ENCODE data around the gene NF1. TPM values are rescaled to one million over a fixed set of nuclear protein-coding genes. Genes with fewer than 3 reads are reported as not detected.
A peak's percentile ranks its signal among the peaks of the same experiment; 100 is the strongest.

NF1 gene
- total RNA-seq, 1 donor: 67.0 TPM

DNA sequence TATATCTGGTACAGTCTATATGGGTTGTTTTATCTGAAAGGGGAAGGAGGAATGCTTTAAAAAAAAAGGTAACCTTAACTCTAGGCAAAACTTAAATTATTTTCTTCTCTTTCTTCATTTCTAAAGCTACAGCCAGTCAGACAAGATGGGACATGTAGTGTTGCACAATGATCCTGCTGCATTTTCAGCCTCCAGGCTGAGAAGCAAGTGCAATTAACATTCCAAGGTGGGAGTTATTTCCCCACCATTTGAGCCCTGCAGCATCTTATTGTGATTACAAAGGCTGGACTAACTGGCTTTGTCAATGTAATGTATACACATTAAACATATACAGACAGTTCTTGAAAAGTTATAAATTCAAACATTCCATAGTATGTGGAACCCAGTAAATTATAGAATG is 22.6 kb upstream of the NF1 start:
- H3K4me3 ChIP-seq (ENCODE audit: insufficient read depth, low read length): no peak overlapping the region
- H3K4me2 ChIP-seq (ENCODE audit: insufficient read depth, low read length): no peak overlapping the region
- H3K79me2 ChIP-seq (ENCODE audit: insufficient read depth, low read length): no peaks in the 10 kb centered on the region
- no peaks in the 10 kb centered on the region for H4K20me1 ChIP-seq (ENCODE audit: insufficient read depth, low read length)
- DNase-seq (ENCODE audit: insufficient read length, low spot score, missing footprints): no peak
- H2AFZ ChIP-seq (ENCODE audit: low read length): no peak overlapping the region
- H3K4me1 ChIP-seq (ENCODE audit: insufficient read depth, low read length): peaks cover 27% of the 10 kb centered on the region
- TF ChIP-seq, protein P1, sequence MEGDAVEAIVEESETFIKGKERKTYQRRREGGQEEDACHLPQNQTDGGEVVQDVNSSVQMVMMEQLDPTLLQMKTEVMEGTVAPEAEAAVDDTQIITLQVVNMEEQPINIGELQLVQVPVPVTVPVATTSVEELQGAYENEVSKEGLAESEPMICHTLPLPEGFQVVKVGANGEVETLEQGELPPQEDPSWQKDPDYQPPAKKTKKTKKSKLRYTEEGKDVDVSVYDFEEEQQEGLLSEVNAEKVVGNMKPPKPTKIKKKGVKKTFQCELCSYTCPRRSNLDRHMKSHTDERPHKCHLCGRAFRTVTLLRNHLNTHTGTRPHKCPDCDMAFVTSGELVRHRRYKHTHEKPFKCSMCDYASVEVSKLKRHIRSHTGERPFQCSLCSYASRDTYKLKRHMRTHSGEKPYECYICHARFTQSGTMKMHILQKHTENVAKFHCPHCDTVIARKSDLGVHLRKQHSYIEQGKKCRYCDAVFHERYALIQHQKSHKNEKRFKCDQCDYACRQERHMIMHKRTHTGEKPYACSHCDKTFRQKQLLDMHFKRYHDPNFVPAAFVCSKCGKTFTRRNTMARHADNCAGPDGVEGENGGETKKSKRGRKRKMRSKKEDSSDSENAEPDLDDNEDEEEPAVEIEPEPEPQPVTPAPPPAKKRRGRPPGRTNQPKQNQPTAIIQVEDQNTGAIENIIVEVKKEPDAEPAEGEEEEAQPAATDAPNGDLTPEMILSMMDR (IDR thresholded peaks at IDR 0.05; ENCODE audit: extremely low read depth, low read depth, low read length): no peak
- no peaks in the 10 kb centered on the region for H3K36me3 ChIP-seq (ENCODE audit: insufficient read depth, low read length)
- H3K9me3 ChIP-seq (ENCODE audit: low read depth, low read length): no peaks in the 10 kb centered on the region
- no peaks in the 10 kb centered on the region for H3K27me3 ChIP-seq (ENCODE audit: insufficient read depth, low read length)
- H3K27ac ChIP-seq (ENCODE audit: low read depth, low read length): no peak overlapping the region

DNA sequence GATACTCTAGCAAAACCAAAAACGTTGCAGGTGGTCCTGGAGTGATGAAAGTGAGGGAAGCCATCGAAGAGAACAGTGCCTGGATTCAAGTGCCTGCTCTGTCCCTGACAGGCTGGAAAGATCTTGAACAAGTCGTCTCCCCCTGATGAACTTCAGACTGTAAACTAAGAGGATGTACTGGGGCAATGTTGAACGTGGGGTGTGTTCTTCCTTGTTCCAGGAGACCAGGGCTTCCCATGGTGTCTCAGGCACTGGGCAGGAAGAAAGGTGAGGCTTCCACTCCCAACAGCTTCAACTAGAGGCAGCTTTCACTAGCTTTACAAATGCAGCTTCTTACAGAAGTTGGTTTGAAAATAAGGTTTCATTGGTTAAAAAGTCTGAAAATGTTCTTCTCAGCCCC is 21.4 kb upstream of the NF1 start:
- Histone ChIP-seq H3K4me3 (ENCODE audit: insufficient read depth, low read length) (no peak overlapping the region), H2AFZ (ENCODE audit: low read length) (no peak overlapping the region), H3K4me2 (ENCODE audit: insufficient read depth, low read length) (no peak overlapping the region)

DNA sequence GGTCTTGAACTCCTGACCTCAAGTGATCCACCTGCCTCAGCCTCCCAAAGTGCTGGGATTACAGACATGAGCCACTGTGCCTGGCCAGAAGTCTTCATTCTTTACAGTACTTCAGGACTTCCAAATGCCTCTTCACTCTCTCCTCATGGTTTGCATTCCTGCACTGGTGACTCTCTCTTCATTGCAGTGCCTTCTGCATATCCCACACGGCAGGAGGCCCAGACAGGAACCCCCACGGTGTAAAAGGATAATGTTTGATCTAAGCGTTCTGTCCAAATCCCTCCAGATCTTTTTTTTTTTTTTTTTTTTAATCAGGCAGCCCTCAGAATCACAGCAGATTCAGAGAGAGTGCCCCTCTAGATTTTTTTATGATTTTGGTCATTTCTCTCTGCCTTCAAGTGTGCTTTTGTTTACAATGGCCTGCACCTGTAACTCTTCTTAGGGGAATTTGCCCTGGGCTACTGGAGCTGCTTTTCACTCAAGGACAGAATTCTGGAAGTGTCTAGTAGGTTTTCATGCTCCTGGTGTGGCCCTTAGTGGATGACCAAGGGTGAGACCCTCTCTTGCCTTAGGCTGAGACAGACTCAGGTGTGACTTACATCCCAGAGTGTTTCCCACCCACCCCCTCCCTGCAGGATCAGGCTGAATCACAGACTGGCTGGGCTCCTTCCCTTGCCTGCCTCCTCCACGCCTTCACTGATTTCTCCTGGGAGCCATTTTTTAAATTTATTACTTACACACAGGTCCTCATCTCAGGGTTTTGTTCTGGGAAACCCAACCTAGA is 19.8 kb upstream of the NF1 start:
- H3K4me3 ChIP-seq (ENCODE audit: insufficient read depth, low read length): no peak overlapping the region
- no peak overlapping the region for H3K4me2 ChIP-seq (ENCODE audit: insufficient read depth, low read length)

More for the DNA sequence above, 21.4 kb upstream of the NF1 start:
- Histone ChIP-seq H3K4me1 (ENCODE audit: insufficient read depth, low read length) (peaks cover 18% of the 10 kb centered on the region), H3K79me2 (ENCODE audit: insufficient read depth, low read length) (no peaks in the 10 kb centered on the region), H3K27me3 (ENCODE audit: insufficient read depth, low read length) (no peaks in the 10 kb centered on the region), H3K36me3 (ENCODE audit: insufficient read depth, low read length) (no peaks in the 10 kb centered on the region), H3K27ac (ENCODE audit: low read depth, low read length) (no peak overlapping the region), H4K20me1 (ENCODE audit: insufficient read depth, low read length) (no peaks in the 10 kb centered on the region), H3K9me3 (ENCODE audit: low read depth, low read length) (no peaks in the 10 kb centered on the region)
- TF ChIP-seq, protein P1 (IDR thresholded peaks at IDR 0.05; ENCODE audit: extremely low read depth, low read depth, low read length): no peak
- no peak for DNase-seq (ENCODE audit: insufficient read length, low spot score, missing footprints)

DNA sequence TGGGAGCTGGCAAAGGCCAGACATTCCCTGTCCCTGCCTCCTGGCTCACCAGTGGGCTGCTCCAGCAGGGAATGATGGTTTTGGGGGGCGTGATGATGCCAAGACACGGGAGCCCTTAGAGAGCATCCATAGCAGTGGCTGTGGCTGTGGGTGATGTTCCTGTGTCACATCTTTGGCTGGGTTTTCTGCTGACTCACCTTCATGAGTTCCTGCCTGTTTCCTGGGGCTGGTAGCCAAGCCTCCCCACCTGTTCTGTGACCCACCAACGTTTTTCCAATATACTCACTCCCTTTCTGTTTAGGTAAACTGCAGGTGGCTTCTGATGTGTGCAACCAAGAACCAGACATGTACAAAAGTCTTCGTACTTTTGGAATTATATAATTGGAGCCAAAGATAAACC is 16.5 kb upstream of the NF1 start:
- Histone ChIP-seq H3K79me2 (ENCODE audit: insufficient read depth, low read length) (no peaks in the 10 kb centered on the region), H3K4me1 (ENCODE audit: insufficient read depth, low read length) (peaks cover 7% of the 10 kb centered on the region), H3K27ac (ENCODE audit: low read depth, low read length) (no peak overlapping the region), H4K20me1 (ENCODE audit: insufficient read depth, low read length) (no peaks in the 10 kb centered on the region), H3K36me3 (ENCODE audit: insufficient read depth, low read length) (no peaks in the 10 kb centered on the region), H3K4me2 (ENCODE audit: insufficient read depth, low read length) (no peak overlapping the region), H3K4me3 (ENCODE audit: insufficient read depth, low read length) (no peak overlapping the region), H3K9me3 (ENCODE audit: low read depth, low read length) (no peaks in the 10 kb centered on the region), H3K27me3 (ENCODE audit: insufficient read depth, low read length) (no peaks in the 10 kb centered on the region), H2AFZ (ENCODE audit: low read length) (no peak overlapping the region)
- TF ChIP-seq, protein P1 (IDR thresholded peaks at IDR 0.05; ENCODE audit: extremely low read depth, low read depth, low read length): no peak
- DNase-seq (ENCODE audit: insufficient read length, low spot score, missing footprints): no peak

More for the DNA sequence above, 19.8 kb upstream of the NF1 start:
- Histone ChIP-seq H3K36me3 (ENCODE audit: insufficient read depth, low read length) (no peaks in the 10 kb centered on the region), H3K4me1 (ENCODE audit: insufficient read depth, low read length) (peaks cover 12% of the 10 kb centered on the region), H3K27ac (ENCODE audit: low read depth, low read length) (no peak overlapping the region), H3K79me2 (ENCODE audit: insufficient read depth, low read length) (no peaks in the 10 kb centered on the region), H3K9me3 (ENCODE audit: low read depth, low read length) (no peaks in the 10 kb centered on the region), H3K27me3 (ENCODE audit: insufficient read depth, low read length) (no peaks in the 10 kb centered on the region), H4K20me1 (ENCODE audit: insufficient read depth, low read length) (no peaks in the 10 kb centered on the region), H2AFZ (ENCODE audit: low read length) (no peak overlapping the region)
- TF ChIP-seq, protein P1 (IDR thresholded peaks at IDR 0.05; ENCODE audit: extremely low read depth, low read depth, low read length): no peak
- DNase-seq (ENCODE audit: insufficient read length, low spot score, missing footprints): peak; percentile 63
